Coronary artery (tissue), 2 donors: ENCODE data around the gene LRRC49.

Experiments used
- DNase-seq: peaks from one replicate; pipeline ENCODE4 v3.0.0-alpha.2; 2017; ENCODE audit warnings: low spot score
- H3K27ac ChIP-seq, 2 donors: fragments of 200-600 bp; sonication (generic); one replicate each; pipeline ENCODE4 v1.5.1; 2016 to 2019
- H3K4me3 ChIP-seq: fragments of 200-600 bp; sonication (generic); 2 replicates; pipeline ENCODE4 v1.5.1; 2016; ENCODE audit warnings: mild to moderate bottlenecking, moderate library complexity
- TF ChIP-seq, protein P1 (sequence below): fragments of 200-600 bp; sonication (generic); IDR thresholded peaks from one replicate; pipeline ENCODE4 v1.5.1; 2019; ENCODE audit warnings: antibody characterized with exemption

Gene LRRC49

GRCh38 chr15:71048913-71049675 lies 156.5 kb downstream of the LRRC49 start:
- no peak overlapping the region for H3K27ac ChIP-seq
- DNase-seq: no peak

DNA sequence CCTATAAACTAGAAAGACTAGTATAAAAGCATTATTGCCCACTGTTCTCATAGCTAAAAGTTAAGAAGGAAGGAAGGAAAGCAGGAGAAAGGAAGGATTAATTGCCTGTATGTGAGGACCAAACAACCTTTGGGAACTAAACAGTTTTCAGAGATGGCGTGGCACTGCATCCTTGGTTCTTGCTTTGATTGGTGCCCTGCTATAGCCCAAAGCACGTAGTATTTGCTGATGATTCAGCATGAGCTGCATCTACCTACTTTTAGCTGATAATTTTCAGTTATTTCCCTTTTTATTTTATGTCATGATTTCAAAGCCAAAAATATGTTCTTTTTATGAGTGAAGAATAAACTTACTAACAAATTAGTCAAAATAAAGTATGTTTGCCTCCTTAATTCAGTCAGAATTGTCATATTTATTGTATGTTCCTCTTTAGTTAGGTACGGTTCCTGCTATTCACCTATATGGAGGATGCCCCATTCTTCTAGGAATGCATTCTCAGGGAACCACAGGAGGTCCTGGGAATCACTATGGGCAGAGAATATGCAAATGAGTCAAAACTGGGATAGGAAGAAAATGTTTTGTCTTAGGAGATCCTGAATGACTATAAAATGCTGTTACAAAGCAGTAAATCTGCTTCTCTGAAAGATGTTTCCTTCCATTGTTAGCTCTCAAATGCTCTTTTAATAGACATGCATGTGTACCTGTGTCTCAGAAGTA lies 157.2 kb downstream of the LRRC49 start:
- Histone ChIP-seq H3K27ac (no peak overlapping the region), H3K4me3 (no peak overlapping the region)
- TF ChIP-seq, protein P1, sequence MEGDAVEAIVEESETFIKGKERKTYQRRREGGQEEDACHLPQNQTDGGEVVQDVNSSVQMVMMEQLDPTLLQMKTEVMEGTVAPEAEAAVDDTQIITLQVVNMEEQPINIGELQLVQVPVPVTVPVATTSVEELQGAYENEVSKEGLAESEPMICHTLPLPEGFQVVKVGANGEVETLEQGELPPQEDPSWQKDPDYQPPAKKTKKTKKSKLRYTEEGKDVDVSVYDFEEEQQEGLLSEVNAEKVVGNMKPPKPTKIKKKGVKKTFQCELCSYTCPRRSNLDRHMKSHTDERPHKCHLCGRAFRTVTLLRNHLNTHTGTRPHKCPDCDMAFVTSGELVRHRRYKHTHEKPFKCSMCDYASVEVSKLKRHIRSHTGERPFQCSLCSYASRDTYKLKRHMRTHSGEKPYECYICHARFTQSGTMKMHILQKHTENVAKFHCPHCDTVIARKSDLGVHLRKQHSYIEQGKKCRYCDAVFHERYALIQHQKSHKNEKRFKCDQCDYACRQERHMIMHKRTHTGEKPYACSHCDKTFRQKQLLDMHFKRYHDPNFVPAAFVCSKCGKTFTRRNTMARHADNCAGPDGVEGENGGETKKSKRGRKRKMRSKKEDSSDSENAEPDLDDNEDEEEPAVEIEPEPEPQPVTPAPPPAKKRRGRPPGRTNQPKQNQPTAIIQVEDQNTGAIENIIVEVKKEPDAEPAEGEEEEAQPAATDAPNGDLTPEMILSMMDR: no peak
- DNase-seq: no peak

More at GRCh38 chr15:71048913-71049675, 156.5 kb downstream of the LRRC49 start:
- TF ChIP-seq, protein P1: no peak
- no peak overlapping the region for H3K4me3 ChIP-seq

DNA sequence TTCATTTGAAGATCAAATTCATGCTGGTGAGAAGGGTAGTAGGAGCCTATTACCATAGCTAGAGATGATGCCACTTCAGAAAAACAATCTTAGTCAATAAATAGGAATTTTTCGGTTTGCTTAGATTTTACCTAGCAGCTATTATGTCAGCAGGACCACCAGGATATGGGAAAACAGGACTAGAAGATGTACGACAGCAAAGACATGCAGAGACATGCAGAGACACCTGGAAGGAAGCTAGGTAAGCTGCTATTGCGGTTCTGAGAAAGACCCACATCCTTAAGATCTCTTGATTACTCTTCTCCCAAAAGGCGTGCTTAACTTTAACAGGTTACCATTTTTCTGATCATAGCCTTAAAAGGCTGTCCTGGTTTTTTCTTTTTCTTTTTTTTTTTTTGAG lies 157.8 kb downstream of the LRRC49 start:
- no peak for DNase-seq
- TF ChIP-seq, protein P1: no peak
- Histone ChIP-seq H3K27ac (no peak overlapping the region), H3K4me3 (no peak overlapping the region)

DNA sequence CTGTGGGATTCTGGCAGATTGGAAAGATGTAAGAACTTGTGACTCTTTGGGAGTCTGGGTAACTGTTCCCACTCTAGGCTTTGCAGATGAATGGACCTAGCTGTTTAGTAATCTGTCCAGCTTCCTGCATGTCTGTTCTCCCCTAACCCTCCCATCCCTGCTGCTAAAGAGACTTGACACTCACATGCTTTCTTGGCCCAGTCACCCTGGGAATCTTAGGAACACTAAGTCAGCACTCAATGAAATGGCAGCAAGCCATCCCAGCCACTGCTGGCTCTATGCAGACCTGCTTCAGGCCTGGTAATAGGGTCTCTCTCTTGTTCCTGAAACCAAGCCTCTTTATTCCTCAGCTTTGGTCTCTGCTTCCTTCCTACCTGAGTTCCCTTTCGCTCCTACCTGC lies 158.9 kb downstream of the LRRC49 start:
- H3K4me3 ChIP-seq: no peak overlapping the region
- TF ChIP-seq, protein P1: no peak

DNA sequence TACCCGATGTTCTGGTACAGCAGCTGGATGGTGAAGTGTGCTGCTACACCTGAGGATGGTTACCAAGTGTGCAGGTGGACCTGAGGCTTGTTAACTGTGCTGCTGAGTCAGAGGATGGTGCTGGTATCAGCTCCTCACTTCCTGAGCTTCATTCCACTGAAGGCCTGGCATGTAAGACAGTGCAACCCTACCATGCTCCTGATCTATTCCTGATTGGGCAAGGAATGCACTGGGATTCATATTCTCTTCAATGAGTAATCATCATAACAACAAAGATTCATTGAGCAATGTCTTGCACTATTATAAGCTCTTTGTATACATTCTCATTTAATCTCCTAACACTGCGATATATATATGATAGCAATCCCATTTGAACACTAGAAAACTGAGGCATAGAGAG lies 159.7 kb downstream of the LRRC49 start:
- H3K27ac ChIP-seq: no peak overlapping the region
- H3K4me3 ChIP-seq: no peak overlapping the region
- TF ChIP-seq, protein P1: no peak
- DNase-seq: no peak

More for the DNA sequence above, 158.9 kb downstream of the LRRC49 start:
- no peak for DNase-seq
- H3K27ac ChIP-seq: no peak overlapping the region

DNA sequence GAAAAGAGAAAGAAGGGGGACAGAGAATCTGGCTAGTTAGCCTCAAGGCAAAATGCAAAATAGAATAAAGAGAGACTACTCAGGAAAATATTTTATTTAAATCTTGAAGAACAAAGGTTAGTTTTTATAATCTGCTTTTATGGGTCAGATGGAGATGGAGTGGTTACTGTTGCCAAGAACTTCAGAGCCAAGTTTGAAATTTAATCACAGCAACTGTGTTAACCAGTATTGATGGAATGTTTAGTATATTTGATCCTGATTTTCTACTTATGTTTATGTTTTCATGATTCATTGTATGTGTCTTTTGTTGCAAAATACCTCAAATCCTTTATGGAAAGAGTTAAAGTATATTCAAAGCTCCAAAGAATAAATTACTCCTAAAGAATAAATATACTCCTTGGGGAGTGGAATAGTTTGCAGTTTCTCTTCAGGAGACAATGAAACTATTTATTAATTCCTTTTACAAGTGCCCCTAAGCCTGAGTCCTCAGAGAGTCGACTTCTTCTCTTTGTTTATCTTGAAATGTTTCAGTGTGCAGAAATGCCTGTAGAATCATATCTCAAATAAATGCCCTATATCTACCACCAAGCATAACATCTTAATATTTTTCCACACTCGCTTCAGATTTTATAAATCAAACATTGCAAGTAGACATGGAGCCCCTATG lies 161.8 kb downstream of the LRRC49 start:
- TF ChIP-seq, protein P1: no peak
- Histone ChIP-seq H3K4me3 (no peak overlapping the region), H3K27ac (no peak overlapping the region)
- DNase-seq: no peak
